ENCODE data around the gene TAPT1. TPM values are rescaled to one million over a fixed set of nuclear protein-coding genes. Genes with fewer than 3 reads are reported as not detected.

Gene TAPT1
- total RNA-seq, 1 donor from 2014 or later: 31.8 TPM

GRCh38 chr4:16217300-16218051 lies 8.8 kb downstream of the TAPT1 start:
- Histone ChIP-seq H3K27me3 (ENCODE audit: control insufficient read depth in 3 of 3, insufficient read depth in 3 of 3, low read length in 3 of 3) (no peaks in the 10 kb centered on the region), H3K4me3 (ENCODE audit: low read length in 3 of 3) (no peak overlapping the region), H3K36me3 (ENCODE audit: control insufficient read depth in 3 of 3, insufficient read depth in 3 of 3, low read length in 3 of 3) (peaks cover 0 to 8% (median 6%) of the 10 kb centered on the region in 3 donors), H3K27ac (ENCODE audit: low read depth, low read length) (no peak overlapping the region), H3K9me3 (ENCODE audit: control insufficient read depth in 3 of 3, low read length in 3 of 3) (no peaks in the 10 kb centered on the region), H3K4me1 (ENCODE audit: control insufficient read depth in 3 of 3, insufficient read depth in 3 of 3, low read length in 3 of 3) (peaks cover 12 to 31% (median 28%) of the 10 kb centered on the region in 3 donors), H3K9ac (ENCODE audit: low read depth in 1 of 3, low read length in 3 of 3) (no peak overlapping the region)

GRCh38 chr4:16213121-16213520 lies 13.2 kb downstream of the TAPT1 start:
- no peak overlapping the region for H3K4me3 ChIP-seq (ENCODE audit: low read length in 3 of 3)
- H3K27me3 ChIP-seq (ENCODE audit: control insufficient read depth in 3 of 3, insufficient read depth in 3 of 3, low read length in 3 of 3): no peaks in the 10 kb centered on the region
- no peaks in the 10 kb centered on the region for H3K9me3 ChIP-seq (ENCODE audit: control insufficient read depth in 3 of 3, low read length in 3 of 3)
- H3K4me1 ChIP-seq (ENCODE audit: control insufficient read depth in 3 of 3, insufficient read depth in 3 of 3, low read length in 3 of 3): peaks cover 12 to 21% (median 19%) of the 10 kb centered on the region in 3 donors
- peaks cover 0 to 33% (median 16%) of the 10 kb centered on the region in 3 donors for H3K36me3 ChIP-seq (ENCODE audit: control insufficient read depth in 3 of 3, insufficient read depth in 3 of 3, low read length in 3 of 3)
- H3K27ac ChIP-seq (ENCODE audit: low read depth, low read length): no peak overlapping the region
- no peak overlapping the region for H3K9ac ChIP-seq (ENCODE audit: low read depth in 1 of 3, low read length in 3 of 3)

- Histone ChIP-seq H3K9ac (ENCODE audit: low read depth in 1 of 3, low read length in 3 of 3) (no peak overlapping the region), H3K27ac (ENCODE audit: low read depth, low read length) (no peak overlapping the region), H3K9me3 (ENCODE audit: control insufficient read depth in 3 of 3, low read length in 3 of 3) (no peaks in the 10 kb centered on the region), H3K27me3 (ENCODE audit: control insufficient read depth in 3 of 3, insufficient read depth in 3 of 3, low read length in 3 of 3) (no peaks in the 10 kb centered on the region), H3K4me1 (ENCODE audit: control insufficient read depth in 3 of 3, insufficient read depth in 3 of 3, low read length in 3 of 3) (peaks cover 12 to 23% (median 20%) of the 10 kb centered on the region in 3 donors), H3K36me3 (ENCODE audit: control insufficient read depth in 3 of 3, insufficient read depth in 3 of 3, low read length in 3 of 3) (peaks cover 0 to 33% (median 16%) of the 10 kb centered on the region in 3 donors), H3K4me3 (ENCODE audit: low read length in 3 of 3) (no peak overlapping the region)
These were observed 14.0 kb downstream of the TAPT1 start for GRCh38 chr4:16212138-16212782.

GRCh38 chr4:16207409-16207808 lies 18.9 kb downstream of the TAPT1 start:
- Histone ChIP-seq H3K9me3 (ENCODE audit: control insufficient read depth in 3 of 3, low read length in 3 of 3) (no peaks in the 10 kb centered on the region), H3K27ac (ENCODE audit: low read depth, low read length) (no peak overlapping the region), H3K36me3 (ENCODE audit: control insufficient read depth in 3 of 3, insufficient read depth in 3 of 3, low read length in 3 of 3) (peaks cover 0 to 35% (median 13%) of the 10 kb centered on the region in 3 donors), H3K4me1 (ENCODE audit: control insufficient read depth in 3 of 3, insufficient read depth in 3 of 3, low read length in 3 of 3) (peaks cover 8 to 30% (median 17%) of the 10 kb centered on the region in 3 donors), H3K4me3 (ENCODE audit: low read length in 3 of 3) (no peak overlapping the region), H3K9ac (ENCODE audit: low read depth in 1 of 3, low read length in 3 of 3) (no peak overlapping the region), H3K27me3 (ENCODE audit: control insufficient read depth in 3 of 3, insufficient read depth in 3 of 3, low read length in 3 of 3) (no peaks in the 10 kb centered on the region)

GRCh38 chr4:16206848-16207247 lies 19.4 kb downstream of the TAPT1 start:
- H3K4me3 ChIP-seq (ENCODE audit: low read length in 3 of 3): no peak overlapping the region
- H3K9me3 ChIP-seq (ENCODE audit: control insufficient read depth in 3 of 3, low read length in 3 of 3): no peaks in the 10 kb centered on the region
- peaks cover 0 to 30% (median 13%) of the 10 kb centered on the region in 3 donors for H3K36me3 ChIP-seq (ENCODE audit: control insufficient read depth in 3 of 3, insufficient read depth in 3 of 3, low read length in 3 of 3)
- no peak overlapping the region for H3K9ac ChIP-seq (ENCODE audit: low read depth in 1 of 3, low read length in 3 of 3)
- no peaks in the 10 kb centered on the region for H3K27me3 ChIP-seq (ENCODE audit: control insufficient read depth in 3 of 3, insufficient read depth in 3 of 3, low read length in 3 of 3)
- H3K4me1 ChIP-seq (ENCODE audit: control insufficient read depth in 3 of 3, insufficient read depth in 3 of 3, low read length in 3 of 3): peaks cover 8 to 30% (median 17%) of the 10 kb centered on the region in 3 donors
- no peak overlapping the region for H3K27ac ChIP-seq (ENCODE audit: low read depth, low read length)

GRCh38 chr4:16206301-16206700 lies 20.0 kb downstream of the TAPT1 start:
- no peak overlapping the region for H3K9ac ChIP-seq (ENCODE audit: low read depth in 1 of 3, low read length in 3 of 3)
- peaks cover 0 to 35% (median 13%) of the 10 kb centered on the region in 3 donors for H3K36me3 ChIP-seq (ENCODE audit: control insufficient read depth in 3 of 3, insufficient read depth in 3 of 3, low read length in 3 of 3)
- no peak overlapping the region for H3K27ac ChIP-seq (ENCODE audit: low read depth, low read length)

GRCh38 chr4:16205298-16206164 lies 20.7 kb downstream of the TAPT1 start:
- Histone ChIP-seq H3K27ac (ENCODE audit: low read depth, low read length) (no peak overlapping the region), H3K4me1 (ENCODE audit: control insufficient read depth in 3 of 3, insufficient read depth in 3 of 3, low read length in 3 of 3) (peaks cover 8 to 30% (median 17%) of the 10 kb centered on the region in 3 donors), H3K27me3 (ENCODE audit: control insufficient read depth in 3 of 3, insufficient read depth in 3 of 3, low read length in 3 of 3) (no peaks in the 10 kb centered on the region), H3K36me3 (ENCODE audit: control insufficient read depth in 3 of 3, insufficient read depth in 3 of 3, low read length in 3 of 3) (peaks cover 0 to 36% (median 14%) of the 10 kb centered on the region in 3 donors), H3K9me3 (ENCODE audit: control insufficient read depth in 3 of 3, low read length in 3 of 3) (no peaks in the 10 kb centered on the region), H3K9ac (ENCODE audit: low read depth in 1 of 3, low read length in 3 of 3) (no peak overlapping the region), H3K4me3 (ENCODE audit: low read length in 3 of 3) (no peak overlapping the region)

More at GRCh38 chr4:16206301-16206700, 20.0 kb downstream of the TAPT1 start:
- Histone ChIP-seq H3K4me1 (ENCODE audit: control insufficient read depth in 3 of 3, insufficient read depth in 3 of 3, low read length in 3 of 3) (peaks cover 8 to 30% (median 17%) of the 10 kb centered on the region in 3 donors), H3K9me3 (ENCODE audit: control insufficient read depth in 3 of 3, low read length in 3 of 3) (no peaks in the 10 kb centered on the region), H3K4me3 (ENCODE audit: low read length in 3 of 3) (no peak overlapping the region), H3K27me3 (ENCODE audit: control insufficient read depth in 3 of 3, insufficient read depth in 3 of 3, low read length in 3 of 3) (no peaks in the 10 kb centered on the region)

- no peak overlapping the region for H3K27ac ChIP-seq (ENCODE audit: low read depth, low read length)
- no peak overlapping the region for H3K4me3 ChIP-seq (ENCODE audit: low read length in 3 of 3)
- no peak overlapping the region for H3K9ac ChIP-seq (ENCODE audit: low read depth in 1 of 3, low read length in 3 of 3)
- H3K9me3 ChIP-seq (ENCODE audit: control insufficient read depth in 3 of 3, low read length in 3 of 3): no peaks in the 10 kb centered on the region
- no peaks in the 10 kb centered on the region for H3K27me3 ChIP-seq (ENCODE audit: control insufficient read depth in 3 of 3, insufficient read depth in 3 of 3, low read length in 3 of 3)
- H3K4me1 ChIP-seq (ENCODE audit: control insufficient read depth in 3 of 3, insufficient read depth in 3 of 3, low read length in 3 of 3): peaks cover 8 to 30% (median 17%) of the 10 kb centered on the region in 3 donors
- H3K36me3 ChIP-seq (ENCODE audit: control insufficient read depth in 3 of 3, insufficient read depth in 3 of 3, low read length in 3 of 3): peaks cover 0 to 31% (median 13%) of the 10 kb centered on the region in 3 donors
These were observed 21.8 kb downstream of the TAPT1 start for GRCh38 chr4:16204505-16204904.

GRCh38 chr4:16203083-16203482 lies 23.2 kb downstream of the TAPT1 start:
- Histone ChIP-seq H3K4me3 (ENCODE audit: low read length in 3 of 3) (no peak overlapping the region), H3K9ac (ENCODE audit: low read depth in 1 of 3, low read length in 3 of 3) (no peak overlapping the region), H3K4me1 (ENCODE audit: control insufficient read depth in 3 of 3, insufficient read depth in 3 of 3, low read length in 3 of 3) (peaks cover 8 to 32% (median 17%) of the 10 kb centered on the region in 3 donors), H3K27me3 (ENCODE audit: control insufficient read depth in 3 of 3, insufficient read depth in 3 of 3, low read length in 3 of 3) (no peaks in the 10 kb centered on the region), H3K9me3 (ENCODE audit: control insufficient read depth in 3 of 3, low read length in 3 of 3) (no peaks in the 10 kb centered on the region), H3K27ac (ENCODE audit: low read depth, low read length) (no peak overlapping the region), H3K36me3 (ENCODE audit: control insufficient read depth in 3 of 3, insufficient read depth in 3 of 3, low read length in 3 of 3) (peaks cover 0 to 23% (median 12%) of the 10 kb centered on the region in 3 donors)

All from skeletal muscle tissue (tissue), 4 donors.